GM19324 (cell line): ENCODE measurements around the gene OR5H14.
"Not testable (repeated sequence)": the region's sequence is repeated elsewhere in the genome, so short reads cannot be mapped to it uniquely, and the experiment has no call there.

Source experiments
- ATAC-seq: cut with Tn5 transposase; IDR thresholded peaks from one replicate; pipeline ENCODE4 v1.9.1; 2021; ENCODE audit warnings: mild to moderate bottlenecking, moderate library complexity; ENCODE audit not compliant: unreplicated experiment, low FRiP score

Gene OR5H14

DNA sequence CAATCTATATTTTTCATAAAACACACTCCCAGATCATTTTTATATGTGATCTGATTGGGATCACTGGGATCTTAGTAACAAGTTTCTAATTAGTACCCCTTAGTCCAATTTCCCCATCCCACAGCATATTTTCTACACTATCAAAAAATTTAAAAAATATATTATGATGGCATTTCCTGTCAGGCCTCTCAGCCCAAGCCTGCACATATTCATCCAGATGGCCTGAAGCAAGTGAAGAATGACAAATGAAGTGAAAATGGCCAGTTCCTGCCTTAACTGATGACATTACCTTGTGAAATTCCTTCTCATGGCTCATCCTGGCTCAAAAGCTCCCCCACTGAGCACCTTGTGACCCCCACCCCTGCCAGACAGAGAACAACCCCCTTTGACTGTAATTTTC, 43.6 kb downstream of the OR5H14 start:
- ATAC-seq: not testable (repeated sequence)

DNA sequence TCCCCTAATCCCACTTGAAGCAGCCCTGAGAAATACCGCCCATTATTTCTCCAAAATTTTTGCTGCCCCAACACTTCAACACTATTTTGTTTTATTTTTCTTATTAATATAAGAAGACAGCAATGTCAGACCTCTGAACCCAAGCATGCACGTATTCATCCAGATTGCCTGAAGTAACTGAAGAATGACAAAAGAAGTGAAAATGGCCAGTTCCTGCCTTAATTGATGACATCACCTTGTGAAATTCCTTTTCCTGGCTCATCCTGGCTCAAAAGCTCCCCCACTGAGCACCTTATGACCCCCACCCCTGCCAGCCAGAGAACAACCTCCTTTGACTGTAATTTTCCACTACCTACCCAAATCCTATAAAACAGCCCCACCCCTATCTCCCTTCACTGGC, 49.0 kb downstream of the OR5H14 start:
- ATAC-seq: not testable (repeated sequence)

DNA sequence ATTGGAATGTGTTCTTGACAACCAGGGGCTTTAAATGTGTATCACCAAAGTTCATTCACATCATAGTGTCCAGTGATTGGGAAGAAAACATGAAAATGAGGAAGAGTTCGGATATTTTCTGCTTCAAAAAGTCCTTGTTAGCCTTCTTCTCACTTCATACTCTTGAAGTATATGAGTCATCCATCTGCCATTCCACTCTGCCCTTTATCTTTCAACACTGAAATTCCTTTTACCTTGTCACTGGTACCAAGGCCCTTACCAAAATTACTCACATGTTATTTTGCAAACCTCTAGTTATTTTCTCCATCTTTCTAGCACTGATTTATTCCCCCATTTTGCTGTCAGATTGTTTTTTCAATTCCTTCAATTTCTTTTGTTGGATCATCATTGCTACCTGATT, 51.7 kb downstream of the OR5H14 start:
- no peak for ATAC-seq
